SJCRH30 (cell line): Measurements from ENCODE around the gene CABP2. TPM values are rescaled to one million over a fixed set of nuclear protein-coding genes. Genes with fewer than 3 reads are reported as not detected.

ENCODE experiments used
- DNase-seq, 2 experiments: peaks; one replicate each; pipeline ENCODE4 v3.0.0-alpha.2; 2015 to 2020
- H3K27ac ChIP-seq: fragments of 250-450 bp; sonication (Bioruptor Pico); 2 replicates; pipeline ENCODE4 v1.5.1; 2020; ENCODE audit warnings: mild to moderate bottlenecking, moderate library complexity
- H3K27me3 ChIP-seq: fragments of 250-450 bp; sonication (Bioruptor Pico); 2 replicates; pipeline ENCODE4 v1.5.1; 2020; ENCODE audit warnings: mild to moderate bottlenecking, moderate library complexity
- H3K36me3 ChIP-seq: fragments of 250-450 bp; sonication (Bioruptor Pico); 2 replicates; pipeline ENCODE4 v1.5.1; 2020; ENCODE audit warnings: mild to moderate bottlenecking, moderate library complexity
- H3K4me1 ChIP-seq: fragments of 250-450 bp; sonication (Bioruptor Pico); 2 replicates; pipeline ENCODE4 v1.5.1; 2020; ENCODE audit warnings: mild to moderate bottlenecking, moderate library complexity
- H3K4me3 ChIP-seq: fragments of 250-450 bp; sonication (Bioruptor Pico); 2 replicates; pipeline ENCODE4 v1.5.1; 2020; ENCODE audit warnings: mild to moderate bottlenecking, moderate library complexity
- H3K9me3 ChIP-seq: fragments of 250-450 bp; sonication (Bioruptor Pico); replicated peaks from 2 replicates; pipeline ENCODE4 v1.5.1; 2020; ENCODE audit warnings: mild to moderate bottlenecking, moderate library complexity
- total RNA-seq: library from RNA; depleted of rRNA; stranded (reverse); fragments of >200 nt; shearing (Covaris generic); gene quantifications from 2 replicates; pipeline ENCODE4 v1.2.3, GENCODE V29; 2014

The CABP2 gene
- total RNA-seq, 1 experiment from 2014 or later = not detected

DNA sequence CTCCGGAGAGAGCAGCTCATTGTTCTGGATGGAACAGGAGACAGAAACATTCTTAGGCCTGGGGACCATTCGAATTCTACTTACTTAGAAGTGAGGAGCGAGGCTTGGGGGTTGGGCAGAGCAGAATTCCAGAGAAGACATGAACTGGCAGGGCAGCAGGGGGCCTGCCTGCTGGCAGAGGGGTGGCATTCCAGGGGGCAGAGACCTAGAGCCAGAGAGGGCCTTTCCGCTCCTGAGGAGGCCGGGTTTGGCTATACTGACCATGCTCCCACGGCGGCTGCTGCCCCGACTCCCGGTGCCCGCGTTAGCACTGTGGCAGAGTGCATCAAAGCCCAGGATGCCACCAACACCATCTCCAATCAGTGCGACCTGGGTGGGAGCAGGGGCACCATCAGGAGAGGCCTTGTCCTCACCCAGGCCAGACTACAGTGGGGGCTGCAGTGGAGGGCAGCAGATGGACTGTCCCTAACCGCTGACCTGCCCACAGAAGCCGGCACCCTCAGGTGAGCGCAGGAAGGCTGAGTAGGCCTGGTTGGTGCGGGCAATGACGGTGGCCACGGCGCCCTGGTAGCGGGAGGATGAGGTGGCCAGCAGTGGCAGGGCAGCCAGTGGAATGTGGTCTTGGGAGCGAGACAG lies 25.5 kb downstream of the CABP2 start:
- Histone ChIP-seq H3K36me3 (no peaks in the 10 kb centered on the region), H3K27me3 (no peaks in the 10 kb centered on the region), H3K4me3 (no peak overlapping the region), H3K27ac (no peak overlapping the region), H3K9me3 (no peaks in the 10 kb centered on the region), H3K4me1 (no peaks in the 10 kb centered on the region)
- no peak for DNase-seq

DNA sequence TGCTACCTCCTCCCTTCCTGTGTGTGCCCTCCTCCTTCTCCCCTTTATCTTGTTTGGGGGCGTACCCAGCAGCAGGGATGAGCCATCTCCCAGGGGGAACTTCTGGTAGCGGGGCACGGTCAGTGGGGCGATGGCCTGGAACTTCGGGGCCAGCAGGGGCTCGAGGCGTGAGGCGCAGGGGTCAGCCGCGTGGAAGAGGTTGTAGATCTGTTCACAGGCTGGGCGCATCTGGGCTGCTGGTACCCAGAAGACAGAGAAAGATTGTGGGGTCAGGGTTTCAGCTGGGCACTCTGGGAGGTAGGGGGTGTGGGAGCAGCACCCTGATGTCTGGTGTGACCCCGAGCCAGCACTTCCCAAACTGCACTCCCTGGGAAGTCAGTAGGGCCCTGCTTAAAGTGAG lies 27.1 kb downstream of the CABP2 start:
- no peaks in the 10 kb centered on the region for H3K27me3 ChIP-seq
- H3K4me1 ChIP-seq = no peaks in the 10 kb centered on the region
- no peak overlapping the region for H3K4me3 ChIP-seq
- H3K36me3 ChIP-seq = no peaks in the 10 kb centered on the region
- H3K27ac ChIP-seq = no peak overlapping the region
- no peaks in the 10 kb centered on the region for H3K9me3 ChIP-seq
- DNase-seq = no peak

DNA sequence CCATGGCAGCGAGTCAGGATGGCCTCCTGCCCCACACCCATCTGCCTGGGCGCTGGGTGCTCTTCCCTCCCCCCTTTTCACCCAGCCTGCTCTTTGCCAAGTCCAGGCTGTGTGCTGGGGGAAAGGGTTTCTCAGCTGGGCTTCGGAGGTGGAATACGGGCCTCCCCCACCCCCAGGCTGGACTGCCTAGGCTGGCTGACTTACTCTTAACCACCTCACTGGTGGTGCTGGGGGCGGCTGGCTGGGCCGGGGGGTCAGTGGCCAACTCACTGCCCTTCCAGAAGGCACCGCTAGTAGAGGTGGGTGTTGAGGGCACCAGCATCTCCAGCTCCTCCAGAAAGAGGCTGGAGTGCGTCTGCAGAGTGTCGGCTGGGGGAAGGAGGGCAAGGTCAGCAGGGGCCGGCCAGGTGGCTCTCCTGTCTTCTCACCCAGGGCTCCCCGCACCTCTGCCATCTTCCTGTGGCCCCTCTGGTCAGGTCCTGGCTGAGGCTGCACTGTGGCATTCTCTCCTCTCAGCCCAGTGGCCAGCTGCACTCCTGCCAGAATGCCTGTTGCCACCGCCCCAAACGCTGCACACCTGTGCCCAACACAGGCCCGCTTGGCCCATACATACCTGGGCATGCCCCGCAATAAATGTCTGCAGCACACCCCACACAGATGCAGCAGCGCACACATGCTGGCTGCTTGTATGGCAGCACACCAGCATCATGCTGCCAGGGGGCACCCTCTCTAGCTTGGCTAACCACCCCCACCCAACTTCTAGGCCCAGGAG lies 27.8 kb downstream of the CABP2 start:
- H3K27ac ChIP-seq = no peak overlapping the region
- no peaks in the 10 kb centered on the region for H3K36me3 ChIP-seq
- no peaks in the 10 kb centered on the region for H3K4me1 ChIP-seq
- H3K9me3 ChIP-seq = no peaks in the 10 kb centered on the region
- no peak overlapping the region for H3K4me3 ChIP-seq
- H3K27me3 ChIP-seq = no peaks in the 10 kb centered on the region
- no peak for DNase-seq

DNA sequence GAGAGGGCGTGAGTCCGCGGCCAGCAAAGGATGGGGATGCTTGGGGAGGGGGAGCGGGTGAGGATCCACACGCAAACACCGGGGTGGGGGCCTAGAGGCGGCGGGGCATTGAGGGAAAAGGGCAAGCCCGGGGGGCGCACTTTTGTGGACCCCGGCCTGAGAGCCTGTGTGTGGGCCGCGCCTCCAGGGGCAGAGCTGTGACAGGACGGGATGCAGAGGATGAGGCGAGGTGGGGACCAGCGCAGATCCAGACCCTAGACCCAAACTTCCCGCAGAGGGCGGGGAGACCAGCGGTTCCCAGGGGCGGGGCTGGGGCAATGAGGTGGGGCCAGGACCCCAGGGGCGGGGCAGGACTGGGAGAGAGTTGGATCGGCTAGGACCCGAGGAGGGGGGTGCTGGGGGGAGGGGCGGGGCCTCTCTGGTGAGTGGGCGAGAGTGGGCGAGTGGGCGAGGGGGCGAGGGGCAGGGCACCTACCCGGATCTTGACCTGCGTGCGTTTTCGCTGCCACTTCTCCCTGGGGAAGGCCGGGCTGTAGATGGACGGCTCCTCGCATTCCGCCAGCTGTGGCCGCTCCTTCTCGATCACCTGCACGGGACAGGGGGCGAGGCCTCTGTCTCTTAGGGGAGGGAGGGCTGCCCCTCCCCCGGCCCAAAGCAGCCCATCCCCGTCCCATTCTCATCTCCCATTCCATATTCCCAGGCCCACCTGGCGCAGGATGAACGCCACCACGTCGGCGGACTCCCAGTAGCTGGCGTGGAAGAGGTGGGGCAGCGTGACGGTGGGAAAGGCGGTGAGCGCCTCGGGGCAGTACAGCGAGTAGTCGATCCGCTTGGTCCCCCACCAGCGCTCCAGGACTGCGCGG lies 28.6 kb downstream of the CABP2 start:
- Histone ChIP-seq H3K9me3 (no peaks in the 10 kb centered on the region), H3K36me3 (no peaks in the 10 kb centered on the region), H3K27me3 (no peaks in the 10 kb centered on the region), H3K4me1 (no peaks in the 10 kb centered on the region), H3K27ac (no peak overlapping the region), H3K4me3 (no peak overlapping the region)
- DNase-seq = no peak

DNA sequence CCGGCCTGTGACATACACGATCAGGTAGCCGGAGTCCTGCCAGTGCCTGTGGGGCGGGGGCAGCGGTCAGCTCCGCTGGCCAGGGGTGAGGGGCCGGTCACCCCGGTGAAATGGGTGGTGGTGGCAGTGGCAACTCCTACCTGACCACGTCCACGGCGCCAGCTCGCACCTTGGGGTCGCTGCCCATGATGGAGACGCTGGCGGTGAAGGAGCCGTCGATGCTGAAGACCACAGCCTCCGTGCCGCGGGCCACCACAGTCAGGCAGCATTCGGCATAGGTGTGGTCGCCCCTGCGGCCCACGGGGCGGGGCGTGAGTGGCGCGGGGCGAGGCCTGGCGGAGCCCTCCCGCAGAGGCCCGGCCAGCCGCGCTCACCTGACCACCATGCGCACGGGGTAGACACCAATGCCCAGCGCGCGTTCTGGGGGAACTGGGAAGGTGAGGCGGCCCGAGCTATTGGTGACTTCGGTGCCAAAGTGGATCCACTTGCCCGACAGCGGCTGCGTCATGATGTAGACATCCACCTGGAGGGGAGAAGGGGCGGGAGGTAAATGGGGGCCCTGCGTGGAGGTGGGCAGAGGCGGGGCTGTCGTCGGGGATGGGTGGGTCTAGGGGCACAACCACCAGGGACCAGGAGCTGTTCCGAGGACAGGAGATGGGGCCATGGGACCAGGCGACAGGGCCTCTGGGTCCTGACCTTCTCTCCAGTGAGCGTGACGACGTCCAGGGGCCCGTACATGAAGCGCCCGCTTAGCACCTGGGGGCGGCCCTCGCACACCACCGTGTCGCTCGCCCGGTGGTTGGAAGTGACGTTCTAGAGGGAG lies 29.5 kb downstream of the CABP2 start:
- no peaks in the 10 kb centered on the region for H3K27me3 ChIP-seq
- H3K36me3 ChIP-seq = no peaks in the 10 kb centered on the region
- DNase-seq = no peak
- H3K9me3 ChIP-seq = no peaks in the 10 kb centered on the region
- H3K4me3 ChIP-seq = no peak overlapping the region
- H3K27ac ChIP-seq = no peak overlapping the region
- H3K4me1 ChIP-seq = no peaks in the 10 kb centered on the region

DNA sequence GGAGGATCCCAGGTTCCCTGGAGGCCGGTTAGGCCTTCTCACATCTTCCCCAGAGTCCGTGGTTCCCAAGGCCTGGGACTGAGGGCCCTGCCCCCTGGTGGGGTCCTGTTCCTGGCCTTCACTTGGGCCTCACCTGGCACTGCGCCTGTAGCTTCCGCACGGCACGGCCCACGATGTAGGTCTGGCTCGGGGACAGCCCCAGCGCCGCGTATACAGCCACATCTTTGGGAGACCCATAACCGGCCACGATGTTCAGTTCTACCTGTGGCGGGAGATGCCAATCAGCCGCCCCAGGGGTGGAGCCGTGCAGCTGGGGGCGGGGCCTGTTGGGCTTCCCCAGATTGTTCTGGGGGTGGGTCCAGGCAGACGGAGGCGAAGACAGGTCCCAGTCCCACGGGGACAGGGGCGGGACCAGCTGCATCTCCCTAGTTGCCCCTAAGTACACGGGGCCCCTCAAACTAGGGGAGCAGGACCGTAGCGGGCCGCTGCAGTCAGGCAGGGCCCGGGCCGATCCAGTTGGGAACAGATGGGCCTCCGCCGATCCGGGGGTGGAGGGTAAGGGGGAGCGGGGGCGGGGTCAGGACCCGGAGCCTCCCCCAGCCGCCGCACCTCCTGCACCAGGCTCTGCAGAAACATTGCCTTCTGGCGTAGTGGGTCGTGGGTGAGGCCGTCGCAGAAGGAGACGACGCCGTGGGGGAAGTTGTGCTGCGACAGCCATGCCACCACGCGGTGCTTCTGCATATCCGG lies 30.3 kb downstream of the CABP2 start:
- Histone ChIP-seq H3K9me3 (no peaks in the 10 kb centered on the region), H3K4me3 (no peak overlapping the region), H3K27ac (no peak overlapping the region), H3K36me3 (no peaks in the 10 kb centered on the region), H3K27me3 (no peaks in the 10 kb centered on the region), H3K4me1 (no peaks in the 10 kb centered on the region)
- DNase-seq = no peak

DNA sequence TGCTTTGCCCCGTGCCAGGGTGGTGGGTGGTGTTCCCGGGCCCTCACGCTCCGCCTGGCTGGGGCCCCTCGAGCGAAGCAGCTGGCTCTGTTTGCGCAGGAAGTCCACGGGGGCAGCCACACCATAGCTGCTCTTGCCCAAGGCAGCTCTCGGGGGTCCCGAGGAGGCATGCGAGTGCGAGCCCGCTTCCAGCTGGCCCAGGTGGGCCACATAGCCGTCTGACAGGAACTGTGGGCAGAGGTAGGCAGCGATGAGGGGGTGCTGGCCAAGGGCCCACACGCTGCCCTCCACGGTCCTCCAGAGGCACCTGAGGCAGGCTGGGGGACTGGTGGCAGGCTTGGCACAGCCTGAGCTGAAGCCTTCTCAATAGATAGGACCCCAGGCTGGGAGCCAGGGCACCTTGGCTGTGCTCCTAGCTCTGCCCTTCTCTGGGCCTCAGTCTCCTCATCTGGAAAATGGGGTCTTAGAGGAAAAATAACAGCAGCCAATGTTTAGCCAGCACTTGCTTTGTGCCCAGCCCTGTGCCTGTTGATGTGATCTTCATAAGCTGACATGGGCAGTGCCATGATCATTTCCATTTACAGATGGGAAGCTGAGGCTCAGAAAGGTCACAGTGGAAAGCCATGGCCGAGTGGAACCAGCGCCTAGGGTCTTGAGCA lies 31.0 kb downstream of the CABP2 start:
- H3K27ac ChIP-seq = no peak overlapping the region
- DNase-seq = no peak
- no peaks in the 10 kb centered on the region for H3K36me3 ChIP-seq
- H3K9me3 ChIP-seq = no peaks in the 10 kb centered on the region
- H3K27me3 ChIP-seq = no peaks in the 10 kb centered on the region
- no peak overlapping the region for H3K4me3 ChIP-seq
- no peaks in the 10 kb centered on the region for H3K4me1 ChIP-seq

DNA sequence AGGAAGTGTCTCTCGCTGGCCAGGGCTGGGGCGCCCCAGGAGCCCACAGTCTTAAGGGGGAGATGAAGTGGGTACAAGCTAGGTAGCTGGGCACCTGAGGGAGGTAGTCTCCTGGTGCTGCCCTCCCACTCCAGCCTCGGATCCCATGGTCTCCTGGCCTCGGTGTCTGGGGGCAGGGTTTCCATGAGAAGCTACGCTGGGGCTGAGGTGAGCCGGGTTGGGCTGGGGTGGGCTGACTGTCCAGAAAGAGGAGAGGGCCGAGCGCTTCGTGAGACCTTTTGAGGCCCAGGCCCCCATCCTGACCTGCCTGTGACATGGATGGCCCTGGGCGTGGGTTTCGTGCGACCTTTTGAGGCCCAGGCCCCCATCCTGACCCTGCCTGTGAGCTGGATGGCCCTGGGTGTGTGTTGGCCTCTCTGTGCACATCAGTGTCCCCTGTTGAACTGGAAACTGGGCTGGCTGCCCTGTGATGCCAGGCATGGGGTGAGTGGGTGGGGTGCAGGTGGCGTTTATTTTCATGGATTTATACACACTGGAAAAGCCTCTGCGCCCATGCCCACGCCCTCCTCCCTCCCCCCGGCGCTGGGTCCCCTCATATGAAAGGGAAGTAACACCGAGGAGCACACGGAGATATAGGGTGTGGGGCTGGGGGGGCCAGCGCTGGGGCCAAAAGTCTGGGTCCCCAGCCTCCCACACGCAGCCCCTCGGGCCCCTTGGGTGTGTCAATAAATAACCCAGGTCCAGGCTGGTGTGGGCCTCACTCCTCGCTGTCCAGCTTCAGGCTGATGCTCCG lies 31.8 kb downstream of the CABP2 start:
- Histone ChIP-seq H3K27ac (no peak overlapping the region), H3K36me3 (no peaks in the 10 kb centered on the region)
- DNase-seq = no peak

DNA sequence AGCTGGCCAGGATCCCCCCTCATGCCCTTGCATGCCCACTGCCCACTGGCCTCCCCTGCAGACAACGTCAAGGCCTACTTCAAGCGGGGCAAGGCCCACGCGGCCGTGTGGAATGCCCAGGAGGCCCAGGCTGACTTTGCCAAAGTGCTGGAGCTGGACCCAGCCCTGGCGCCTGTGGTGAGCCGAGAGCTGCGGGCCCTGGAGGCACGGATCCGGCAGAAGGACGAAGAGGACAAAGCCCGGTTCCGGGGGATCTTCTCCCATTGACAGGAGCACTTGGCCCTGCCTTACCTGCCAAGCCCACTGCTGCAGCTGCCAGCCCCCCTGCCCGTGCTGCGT lies 32.5 kb downstream of the CABP2 start:
- no peaks in the 10 kb centered on the region for H3K36me3 ChIP-seq

More for the DNA sequence above, 31.8 kb downstream of the CABP2 start:
- Histone ChIP-seq H3K27me3 (no peaks in the 10 kb centered on the region), H3K4me3 (no peak overlapping the region), H3K4me1 (no peaks in the 10 kb centered on the region), H3K9me3 (no peaks in the 10 kb centered on the region)

DNA sequence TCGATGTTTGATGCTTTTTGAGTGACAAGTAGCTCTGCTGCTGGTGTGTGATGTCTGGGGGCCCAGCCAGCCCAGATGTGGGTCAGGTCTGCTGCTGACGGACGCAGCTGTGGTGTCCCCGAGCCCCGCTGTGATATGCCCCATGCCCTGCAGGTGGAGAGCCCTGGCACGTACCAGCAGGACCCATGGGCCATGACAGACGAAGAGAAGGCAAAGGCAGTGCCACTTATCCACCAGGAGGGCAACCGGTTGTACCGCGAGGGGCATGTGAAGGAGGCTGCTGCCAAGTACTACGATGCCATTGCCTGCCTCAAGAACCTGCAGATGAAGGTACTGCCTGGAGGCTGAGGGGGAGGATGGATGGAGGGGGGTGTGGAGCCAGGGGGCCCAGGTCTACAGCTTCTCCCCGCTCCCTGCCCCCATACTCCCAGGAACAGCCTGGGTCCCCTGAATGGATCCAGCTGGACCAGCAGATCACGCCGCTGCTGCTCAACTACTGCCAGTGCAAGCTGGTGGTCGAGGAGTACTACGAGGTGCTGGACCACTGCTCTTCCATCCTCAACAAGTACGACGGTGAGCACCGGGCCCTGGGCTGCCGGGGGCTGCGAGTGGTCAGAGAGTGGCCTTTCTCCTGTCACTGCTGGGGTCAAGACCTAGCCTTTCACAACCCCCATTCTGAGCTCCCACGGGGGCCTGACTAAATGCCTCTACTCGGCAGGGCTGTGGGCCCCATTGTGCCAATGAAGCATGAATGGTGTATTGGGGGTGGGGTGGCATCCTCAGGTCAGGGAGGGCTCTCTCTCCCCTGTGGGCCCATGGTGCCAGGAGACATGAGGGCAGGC lies 33.1 kb downstream of the CABP2 start:
- H3K36me3 ChIP-seq = no peaks in the 10 kb centered on the region
- no peaks in the 10 kb centered on the region for H3K4me1 ChIP-seq
- DNase-seq = no peak
- no peak overlapping the region for H3K27ac ChIP-seq
- no peaks in the 10 kb centered on the region for H3K27me3 ChIP-seq
- no peak overlapping the region for H3K4me3 ChIP-seq
- H3K9me3 ChIP-seq = no peaks in the 10 kb centered on the region

More for the DNA sequence above, 32.5 kb downstream of the CABP2 start:
- Histone ChIP-seq H3K27ac (no peak overlapping the region), H3K27me3 (no peaks in the 10 kb centered on the region), H3K4me3 (no peak overlapping the region), H3K4me1 (no peaks in the 10 kb centered on the region), H3K9me3 (no peaks in the 10 kb centered on the region)
- no peak for DNase-seq

DNA sequence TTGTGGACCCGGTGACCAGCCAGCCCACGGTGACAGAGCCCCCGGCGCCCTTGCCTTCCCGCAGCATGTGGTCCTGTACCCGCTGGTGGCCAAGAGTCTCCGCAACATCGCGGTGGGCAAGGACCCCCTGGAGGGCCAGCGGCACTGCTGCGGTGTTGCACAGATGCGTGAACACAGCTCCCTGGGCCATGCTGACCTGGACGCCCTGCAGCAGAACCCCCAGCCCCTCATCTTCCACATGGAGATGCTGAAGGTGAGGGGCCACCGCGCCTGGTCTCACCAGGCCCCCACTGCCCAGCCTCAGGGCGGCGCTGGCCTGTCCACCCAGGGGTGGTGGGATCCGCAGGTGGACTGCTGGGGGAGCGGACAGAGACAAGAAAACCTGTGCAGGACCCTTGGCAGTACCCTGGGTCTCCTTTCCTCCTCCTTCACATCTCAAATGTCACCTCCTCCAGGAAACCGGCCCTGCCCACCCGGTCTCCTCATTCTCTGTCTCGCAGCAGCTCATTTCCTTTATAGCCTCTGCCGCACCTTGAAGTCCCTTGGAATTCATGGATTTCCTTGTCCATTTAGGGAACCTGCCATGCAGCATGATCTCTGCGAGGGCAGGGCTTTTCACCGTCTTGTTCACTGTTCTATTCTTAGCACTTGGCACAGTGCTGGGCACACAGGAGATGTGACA lies 33.9 kb downstream of the CABP2 start:
- Histone ChIP-seq H3K4me1 (no peaks in the 10 kb centered on the region), H3K36me3 (no peaks in the 10 kb centered on the region), H3K27me3 (no peaks in the 10 kb centered on the region), H3K9me3 (no peaks in the 10 kb centered on the region), H3K27ac (no peak overlapping the region), H3K4me3 (no peak overlapping the region)
- DNase-seq = no peak
